HepG2 (cell line): ENCODE data around the gene ONECUT3. TPM values are rescaled to one million over a fixed set of nuclear protein-coding genes. Genes with fewer than 3 reads are reported as not detected.

Experiments used
- ATAC-seq: fragments of 200-7000 bp; cut with Tn5 transposase; 3 replicates; pipeline ENCODE4 v1.9.1; 2020; ENCODE audit warnings: mild to moderate bottlenecking, moderate library complexity
- BruUV-seq: library from RNA; stranded (reverse); fragments of 400-500 nt; replicated peaks from 2 replicates; lab custom pipeline; 2021; lab: Mats Ljungman, UMichigan
- CTCF ChIA-PET: fragments of 300-600 bp; formaldehyde crosslinking; extraction: SDS; loops from one replicate; lab custom pipeline; 2021; ENCODE audit warnings: low total read pairs, inconsistent platforms, low intra/inter-chr PET ratio; lab: Yijun Ruan, JAX
- POLR2A ChIA-PET: fragments of 350-600 bp; sonication (Branson Sonifier 250); formaldehyde crosslinking; loops from one replicate; lab custom pipeline; 2020; ENCODE audit warnings: antibody characterized with exemption, inconsistent platforms; lab: Yijun Ruan, JAX
- DNase-seq: peaks from one replicate; pipeline ENCODE4 v3.0.0-alpha.2; 2015; ENCODE audit warnings: low spot score
- FAIRE-seq: peaks from 3 replicates; lab custom pipeline; 2011; peaks lifted over from hg19 to GRCh38; lab: Jason Lieb, UNC
- H2AFZ ChIP-seq: one replicate; pipeline ENCODE4 v1.6.1; 2011; ENCODE audit warnings: low read length, inconsistent platforms
- H3K27ac ChIP-seq: fragments of 300-600 bp; 3 replicates; pipeline ENCODE4 v1.8.0; 2011; ENCODE audit warnings: mixed run types, mild to moderate bottlenecking, mixed read lengths, low read length, inconsistent platforms; ENCODE audit not compliant: insufficient read depth; ENCODE audit errors: extremely low read length
- H3K27me3 ChIP-seq, 2 experiments: fragments of 200-600 bp in 1 of 2; 2 replicates in 1 of 2; 3 replicates in 1 of 2; pipeline versions ENCODE4 v1.6.0 to v1.8.0; 2011; ENCODE audit warnings: low read length in 2 of 2, mild to moderate bottlenecking in 2 of 2, moderate library complexity in 2 of 2, inconsistent platforms in 1 of 2; ENCODE audit not compliant: insufficient read depth in 2 of 2, control insufficient read depth in 1 of 2
- H3K36me3 ChIP-seq, 2 experiments: fragments of 200-600 bp in 1 of 2; replicated peaks in 1 of 2; 2 replicates in 1 of 2; 3 replicates in 1 of 2; pipeline versions ENCODE4 v1.5.1 to v1.8.0; 2011; ENCODE audit warnings: low read length in 2 of 2, inconsistent platforms in 1 of 2; ENCODE audit not compliant: insufficient read depth in 2 of 2, control insufficient read depth in 1 of 2
- H3K4me1 ChIP-seq: 2 replicates; pipeline ENCODE4 v1.5.1; 2012; ENCODE audit warnings: low read length, inconsistent platforms; ENCODE audit not compliant: insufficient read depth
- H3K4me2 ChIP-seq: 2 replicates; pipeline ENCODE4 v1.6.0; 2011; ENCODE audit warnings: low read depth, low read length, inconsistent platforms
- H3K4me3 ChIP-seq, 3 experiments: fragments of 200-600 bp in 1 of 3; sonication (generic), shearing (Covaris generic) in 1 of 3; replicated peaks in 1 of 3; 2 replicates each; pipeline ENCODE4 v1.5.1; 2011 to 2016; ENCODE audit warnings: low read length in 3 of 3, inconsistent platforms in 2 of 3, low read depth in 2 of 3, mild to moderate bottlenecking in 2 of 3, control low read depth in 1 of 3, mixed read lengths in 1 of 3; ENCODE audit not compliant: insufficient read depth in 1 of 3
- H3K79me2 ChIP-seq: one replicate; pipeline ENCODE4 v1.6.1; 2011; ENCODE audit warnings: low read length, inconsistent platforms; ENCODE audit not compliant: insufficient read depth
- H3K9ac ChIP-seq: 2 replicates; pipeline ENCODE4 v1.6.0; 2011; ENCODE audit warnings: mild to moderate bottlenecking, low read depth, low read length, inconsistent platforms; ENCODE audit not compliant: insufficient read depth
- H3K9me3 ChIP-seq: 2 replicates; pipeline ENCODE4 v1.5.1; 2012; ENCODE audit warnings: mild to moderate bottlenecking, low read length
- H4K20me1 ChIP-seq: 2 replicates; pipeline ENCODE4 v1.6.0; 2011; ENCODE audit warnings: inconsistent platforms, mild to moderate bottlenecking, low read length, moderate library complexity; ENCODE audit not compliant: insufficient read depth
- GABPB1 ChIP-seq: IDR thresholded peaks from 2 replicates; pipeline ENCODE4 v1.6.1; 2016; ENCODE audit warnings: mild to moderate bottlenecking, missing genetic modification reagents, moderate library complexity, missing compliant biosample characterization
- HNRNPK ChIP-seq: fragments of 200-400 bp; formaldehyde crosslinking; IDR thresholded peaks from 2 replicates; pipeline ENCODE4 v1.6.1; 2018; ENCODE audit warnings: low read length, low read depth, moderate library complexity, mild to moderate bottlenecking; ENCODE audit not compliant: poor library complexity, severe bottlenecking
- IRF2 ChIP-seq: IDR thresholded peaks from 2 replicates; pipeline ENCODE4 v1.6.1; 2018; ENCODE audit warnings: missing genetic modification reagents, missing compliant biosample characterization
- KLF11 ChIP-seq: IDR thresholded peaks from 2 replicates; pipeline ENCODE4 v1.6.1; 2016; ENCODE audit warnings: missing compliant biosample characterization
- MAFF ChIP-seq: IDR thresholded peaks from 2 replicates; pipeline ENCODE4 v1.6.1; 2011; ENCODE audit warnings: low read depth, low read length, improper control_type of control experiment
- PHB2 ChIP-seq: fragments of 450-650 bp; IDR thresholded peaks from 2 replicates; pipeline ENCODE4 v1.6.1; 2018; ENCODE audit not compliant: partially characterized antibody
- SMC3 ChIP-seq: IDR thresholded peaks from 2 replicates; pipeline ENCODE4 v1.6.1; 2011; ENCODE audit warnings: low read length, improper control_type of control experiment
- THRA ChIP-seq: sonication (generic); formaldehyde crosslinking; IDR thresholded peaks from 2 replicates; pipeline ENCODE4 v1.4.0; 2020; ENCODE audit warnings: missing genetic modification reagents, borderline replicate concordance
- ZBTB3 ChIP-seq: sonication (generic); formaldehyde crosslinking; IDR thresholded peaks from 2 replicates; pipeline ENCODE4 v1.4.0; 2020; ENCODE audit warnings: low read depth, mild to moderate bottlenecking, moderate library complexity, missing genetic modification reagents, borderline replicate concordance
- ZNF101 ChIP-seq: sonication (generic); formaldehyde crosslinking; IDR thresholded peaks from 2 replicates; pipeline ENCODE4 v1.4.0; 2020; ENCODE audit warnings: mild to moderate bottlenecking, low read depth, missing genetic modification reagents, borderline replicate concordance
- ZNF12 ChIP-seq: sonication (generic); formaldehyde crosslinking; IDR thresholded peaks from 2 replicates; pipeline ENCODE4 v1.5.0; 2020; ENCODE audit warnings: missing genetic modification reagents
- ZNF383 ChIP-seq: sonication (generic); formaldehyde crosslinking; IDR thresholded peaks from 2 replicates; pipeline ENCODE4 v1.4.0; 2020; ENCODE audit warnings: missing genetic modification reagents, mild to moderate bottlenecking, borderline replicate concordance
- WGBS: methylation state at CpG from one replicate; pipeline ENCODE4 v1.1.6; 2017; ENCODE audit warnings: low lambda C conversion rate; 5-methylcytosine and 5-hydroxymethylcytosine counted together
- in situ Hi-C: cut with HindIII; loops from 2 replicates; pipeline ENCODE4 v1.10.0; 2017; ENCODE audit warnings: low pct_unique_long_range_greater_than_20kb; ENCODE audit not compliant: extremely low pct_ligation_motif_present
- intact Hi-C: fragments of 100-400 bp; cut with micrococcal nuclease; formaldehyde crosslinking; loops from one replicate; pipeline ENCODE4 v1.10.0; 2022; ENCODE audit not compliant: unreplicated experiment
- polyA plus RNA-seq, 8 experiments: library from polyadenylated mRNA; depleted of rRNA in 3 of 8; stranded (reverse) in 7 of 8; unstranded in 1 of 8; fragments of >200 nt; fragmentation: Illumina TruSeq in 4 of 8; extraction: Trizol in 4 of 8; gene quantifications; 2 replicates each; pipeline versions ENCODE4 v1.2.1 to v1.2.3, GENCODE V29; 2011 to 2016; ENCODE audit warnings: low read depth in 4 of 8, missing spikeins in 1 of 8, mixed read lengths in 1 of 8; ENCODE audit not compliant: insufficient read depth in 1 of 8
- total RNA-seq, 5 experiments: library from RNA; depleted of rRNA; stranded (reverse); fragments of >200 nt; fragmentation: Illumina TruSeq; extraction: Trizol; gene quantifications; 2 replicates each; pipeline ENCODE4 v1.2.3, GENCODE V29; 2016; ENCODE audit warnings: low read depth in 1 of 5
- TF ChIP-seq, protein P1 (sequence below): sonication (generic); formaldehyde crosslinking; IDR thresholded peaks from 2 replicates; pipeline ENCODE4 v1.8.0; 2022; ENCODE audit warnings: mild to moderate bottlenecking, missing genetic modification reagents; ENCODE audit not compliant: insufficient replicate concordance
- TF ChIP-seq, protein P2 (sequence below): sonication (generic); formaldehyde crosslinking; IDR thresholded peaks from 2 replicates; pipeline ENCODE4 v1.4.0; 2020; ENCODE audit warnings: missing genetic modification reagents
- TF ChIP-seq, protein P3 (sequence below), 2 experiments: sonication (generic) in 1 of 2; formaldehyde crosslinking in 1 of 2; IDR thresholded peaks; 2 replicates each; pipeline versions ENCODE4 v1.4.0 to v1.6.1; 2018 to 2020; ENCODE audit warnings: missing genetic modification reagents in 2 of 2, borderline replicate concordance in 1 of 2, low read depth in 1 of 2, mild to moderate bottlenecking in 1 of 2, missing biosample characterization in 1 of 2

Gene ONECUT3
- total and polyA plus RNA-seq, 2 of the 13 experiments (the other 11 are each of a cell fraction or from before 2014, with no cell fraction given): under 0.01 TPM; not detected in 1

- TF ChIP-seq ZBTB3 (CRISPR knock-in tag): no peak
Observed at GRCh38 chr19:1766800-1767352, 13.6 kb downstream of the ONECUT3 start (continued).

- Histone ChIP-seq H3K9me3 (peaks cover 10% of the 10 kb centered on the region), H3K27ac (no peak overlapping the region), H3K4me1 (no peaks in the 10 kb centered on the region), H3K4me2 (no peak overlapping the region), H3K79me2 (no peaks in the 10 kb centered on the region), H2AFZ (no peak overlapping the region), H3K9ac (no peak overlapping the region), H3K36me3 (no peaks in the 10 kb centered on the region), H3K4me3 (no peak overlapping the region), H4K20me1 (peaks cover 3% of the 10 kb centered on the region), H3K27me3 (peaks cover 11 to 60% of the 10 kb centered on the region in 2 experiments)
- in situ Hi-C loops: loop anchor here (5.0 kb wide), 1 partner anchor 95 kb away; no protein-coding TSS in a partner anchor
- no peak for FAIRE-seq
- WGBS: 0% methylated on average over 6 of the region's 21 CpGs
- DNase-seq: no peak
- intact Hi-C loops: loop anchor here (10.0 kb wide), 1 partner anchor 223 kb away; no protein-coding TSS in a partner anchor
- ATAC-seq: peak; percentile 70
- no TSS peak for BruUV-seq
- CTCF ChIA-PET: interaction anchor here (1.1 to 3.6 kb wide), 3 partner anchors 95 to 162 kb away, joined by 3 to 38 read pairs (median 4); partner anchors contain the start of gene UQCR11
- POLR2A ChIA-PET: no interaction called here
- TF ChIP-seq KLF11 (CRISPR knock-in tag): no peak
- peak; percentile 38; the same call in 1 of the 2 replicates for TF ChIP-seq SMC3
- TF ChIP-seq ZNF12 (CRISPR knock-in tag): no peak
- TF ChIP-seq PHB2: no peak
- TF ChIP-seq, protein P1, sequence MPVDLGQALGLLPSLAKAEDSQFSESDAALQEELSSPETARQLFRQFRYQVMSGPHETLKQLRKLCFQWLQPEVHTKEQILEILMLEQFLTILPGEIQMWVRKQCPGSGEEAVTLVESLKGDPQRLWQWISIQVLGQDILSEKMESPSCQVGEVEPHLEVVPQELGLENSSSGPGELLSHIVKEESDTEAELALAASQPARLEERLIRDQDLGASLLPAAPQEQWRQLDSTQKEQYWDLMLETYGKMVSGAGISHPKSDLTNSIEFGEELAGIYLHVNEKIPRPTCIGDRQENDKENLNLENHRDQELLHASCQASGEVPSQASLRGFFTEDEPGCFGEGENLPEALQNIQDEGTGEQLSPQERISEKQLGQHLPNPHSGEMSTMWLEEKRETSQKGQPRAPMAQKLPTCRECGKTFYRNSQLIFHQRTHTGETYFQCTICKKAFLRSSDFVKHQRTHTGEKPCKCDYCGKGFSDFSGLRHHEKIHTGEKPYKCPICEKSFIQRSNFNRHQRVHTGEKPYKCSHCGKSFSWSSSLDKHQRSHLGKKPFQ: no peak
- TF ChIP-seq IRF2: no peak
- TF ChIP-seq ZNF101 (CRISPR knock-in tag): no peak
- no peak for TF ChIP-seq THRA (CRISPR knock-in tag)
- TF ChIP-seq, protein P2, sequence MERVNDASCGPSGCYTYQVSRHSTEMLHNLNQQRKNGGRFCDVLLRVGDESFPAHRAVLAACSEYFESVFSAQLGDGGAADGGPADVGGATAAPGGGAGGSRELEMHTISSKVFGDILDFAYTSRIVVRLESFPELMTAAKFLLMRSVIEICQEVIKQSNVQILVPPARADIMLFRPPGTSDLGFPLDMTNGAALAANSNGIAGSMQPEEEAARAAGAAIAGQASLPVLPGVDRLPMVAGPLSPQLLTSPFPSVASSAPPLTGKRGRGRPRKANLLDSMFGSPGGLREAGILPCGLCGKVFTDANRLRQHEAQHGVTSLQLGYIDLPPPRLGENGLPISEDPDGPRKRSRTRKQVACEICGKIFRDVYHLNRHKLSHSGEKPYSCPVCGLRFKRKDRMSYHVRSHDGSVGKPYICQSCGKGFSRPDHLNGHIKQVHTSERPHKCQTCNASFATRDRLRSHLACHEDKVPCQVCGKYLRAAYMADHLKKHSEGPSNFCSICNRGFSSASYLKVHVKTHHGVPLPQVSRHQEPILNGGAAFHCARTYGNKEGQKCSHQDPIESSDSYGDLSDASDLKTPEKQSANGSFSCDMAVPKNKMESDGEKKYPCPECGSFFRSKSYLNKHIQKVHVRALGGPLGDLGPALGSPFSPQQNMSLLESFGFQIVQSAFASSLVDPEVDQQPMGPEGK (CRISPR knock-in tag): peak; percentile 70
- TF ChIP-seq, protein P3, sequence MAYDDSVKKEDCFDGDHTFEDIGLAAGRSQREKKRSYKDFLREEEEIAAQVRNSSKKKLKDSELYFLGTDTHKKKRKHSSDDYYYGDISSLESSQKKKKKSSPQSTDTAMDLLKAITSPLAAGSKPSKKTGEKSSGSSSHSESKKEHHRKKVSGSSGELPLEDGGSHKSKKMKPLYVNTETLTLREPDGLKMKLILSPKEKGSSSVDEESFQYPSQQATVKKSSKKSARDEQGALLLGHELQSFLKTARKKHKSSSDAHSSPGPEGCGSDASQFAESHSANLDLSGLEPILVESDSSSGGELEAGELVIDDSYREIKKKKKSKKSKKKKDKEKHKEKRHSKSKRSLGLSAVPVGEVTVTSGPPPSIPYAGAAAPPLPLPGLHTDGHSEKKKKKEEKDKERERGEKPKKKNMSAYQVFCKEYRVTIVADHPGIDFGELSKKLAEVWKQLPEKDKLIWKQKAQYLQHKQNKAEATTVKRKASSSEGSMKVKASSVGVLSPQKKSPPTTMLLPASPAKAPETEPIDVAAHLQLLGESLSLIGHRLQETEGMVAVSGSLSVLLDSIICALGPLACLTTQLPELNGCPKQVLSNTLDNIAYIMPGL (CRISPR knock-in tag; IDR thresholded peaks at IDR 0.05; ENCODE audit: borderline replicate concordance in 1 of 2, low read depth in 1 of 2): 0 out of 4 replicates have a peak, but pooled peaks of 1 of the 2 experiments have one; percentile 26
- no peak for TF ChIP-seq GABPB1 (CRISPR knock-in tag)
- no peak for TF ChIP-seq MAFF
- no peak for TF ChIP-seq ZNF383
- TF ChIP-seq HNRNPK: peak; percentile 20
Observed at GRCh38 chr19:1767464-1767933, 14.2 kb downstream of the ONECUT3 start.
